Left kidney (tissue), 8 donors: ENCODE data around the gene IGF2BP3. TPM values are rescaled to one million over a fixed set of nuclear protein-coding genes. Genes with fewer than 3 reads are reported as not detected.
"Not testable (repeated sequence)": the region's sequence is repeated elsewhere in the genome, so short reads cannot be mapped to it uniquely, and the experiment has no call there.

Source experiments
- DNase-seq: peaks from one replicate; pipeline ENCODE4 v3.0.0-alpha.2; 2013
- long read RNA-seq, 8 donors: transcript quantifications; one replicate each; lab custom pipeline, GENCODE V29; 2026
- polyA plus RNA-seq: library from polyadenylated mRNA; unstranded; fragments of 120-200 nt; gene quantifications from one replicate; pipeline ENCODE4 v1.2.1, GENCODE V29; 2013; ENCODE audit not compliant: insufficient read length

The IGF2BP3 gene
- polyA plus RNA-seq = 82.9 TPM
- long read RNA-seq, donor 1, full-length matches to known transcripts = 5 of 5 reads
- long read RNA-seq, donor 1, partial matches to known transcripts = 0 of 5 reads
- long read RNA-seq, donor 1, other reads (novel, unspliced or antisense) = 0 of 5 reads
- long read RNA-seq, donor 2, full-length matches to known transcripts = 4 of 4 reads
- long read RNA-seq, donor 2, partial matches to known transcripts = 0 of 4 reads
- long read RNA-seq, donor 2, other reads (novel, unspliced or antisense) = 0 of 4 reads
- long read RNA-seq, donor 3, full-length matches to known transcripts = 8 of 8 reads
- long read RNA-seq, donor 3, partial matches to known transcripts = 0 of 8 reads
- long read RNA-seq, donor 3, other reads (novel, unspliced or antisense) = 0 of 8 reads
- long read RNA-seq, donor 4, partial matches to known transcripts = 58 of 59 reads
- long read RNA-seq, donor 4, other reads (novel, unspliced or antisense) = 0 of 59 reads
- long read RNA-seq, donor 5, full-length matches to known transcripts = 5 of 5 reads
- long read RNA-seq, donor 5, partial matches to known transcripts = 0 of 5 reads
- long read RNA-seq, donor 5, other reads (novel, unspliced or antisense) = 0 of 5 reads
- long read RNA-seq, donor 6, full-length matches to known transcripts = 7 of 120 reads
- long read RNA-seq, donor 6, partial matches to known transcripts = 113 of 120 reads
- long read RNA-seq, donor 6, other reads (novel, unspliced or antisense) = 0 of 120 reads
- long read RNA-seq, donor 7, full-length matches to known transcripts = 6 of 6 reads
- long read RNA-seq, donor 7, partial matches to known transcripts = 0 of 6 reads
- long read RNA-seq, donor 7, other reads (novel, unspliced or antisense) = 0 of 6 reads
- long read RNA-seq, donor 8, full-length matches to known transcripts = 5 of 5 reads
- long read RNA-seq, donor 8, partial matches to known transcripts = 0 of 5 reads
- long read RNA-seq, donor 8, other reads (novel, unspliced or antisense) = 0 of 5 reads

DNA sequence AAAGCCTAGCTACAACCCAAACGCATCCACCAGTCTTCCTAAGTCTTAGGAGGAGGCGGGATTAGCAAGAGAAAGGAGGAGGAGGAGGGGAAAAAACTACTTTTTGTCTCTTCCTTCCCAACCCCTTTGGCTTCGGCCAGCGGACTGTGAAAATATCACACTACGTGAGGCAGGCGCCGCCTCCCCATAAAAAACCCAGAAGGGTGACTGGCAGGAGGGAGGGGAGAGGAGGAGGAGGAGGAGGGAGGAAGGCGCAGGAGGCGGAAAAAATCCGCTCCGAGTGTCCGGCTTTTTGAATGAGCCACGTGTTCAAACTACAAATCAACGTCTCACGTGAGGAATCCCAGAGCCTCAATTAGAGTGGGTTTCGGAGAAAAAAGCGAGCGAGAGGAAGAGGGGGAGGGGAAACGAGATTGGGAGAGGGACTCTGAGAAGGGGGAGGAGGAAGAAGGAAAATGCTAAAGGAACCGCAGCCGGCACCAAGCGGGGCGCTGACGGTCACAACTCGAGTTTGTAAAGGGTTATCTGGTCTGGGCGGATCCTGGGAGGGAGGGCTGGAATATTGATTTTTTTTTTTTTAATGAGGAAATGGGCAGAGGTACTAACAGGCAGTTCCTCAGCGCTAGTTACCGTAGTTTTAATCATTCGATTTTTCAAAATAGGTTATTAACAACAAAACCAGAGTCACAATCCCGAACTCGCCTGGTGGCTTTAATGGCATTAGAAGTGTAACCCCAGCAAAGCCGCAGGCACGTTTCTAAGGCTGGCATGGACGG, at the start of gene IGF2BP3:
IGF2BP3 (minus strand) TSS at position 162 of the 776 bp plus-strand sequence. CDS start 381 bp downstream, outside the sequence.
- peak; percentile 94 for DNase-seq

GRCh38 chr7:23514755-23515154, 44.5 kb upstream of the IGF2BP3 start:
- DNase-seq = no peak

DNA sequence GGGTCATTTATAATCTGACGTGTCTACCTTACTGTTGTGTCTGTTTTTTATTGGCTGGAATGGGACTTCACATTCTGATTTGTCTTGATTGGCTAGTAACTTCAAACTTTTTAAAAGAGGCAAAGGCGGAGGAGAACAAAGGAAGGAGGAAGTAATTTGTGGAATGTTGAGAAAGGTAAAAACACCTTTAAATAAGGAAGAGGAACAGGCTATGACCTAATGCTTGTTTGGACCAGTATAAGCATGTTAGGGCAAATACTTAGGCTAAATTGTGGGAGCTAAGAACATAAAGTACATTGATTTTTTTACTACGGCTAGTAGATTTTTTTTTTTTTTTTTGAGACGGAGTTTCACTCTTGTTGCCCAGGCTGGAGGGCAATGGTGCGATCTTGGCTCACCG, 43.5 kb upstream of the IGF2BP3 start:
- not testable (repeated sequence) for DNase-seq

- no peak for DNase-seq
Measured at GRCh38 chr7:23494009-23494408, 23.7 kb upstream of the IGF2BP3 start.

DNA sequence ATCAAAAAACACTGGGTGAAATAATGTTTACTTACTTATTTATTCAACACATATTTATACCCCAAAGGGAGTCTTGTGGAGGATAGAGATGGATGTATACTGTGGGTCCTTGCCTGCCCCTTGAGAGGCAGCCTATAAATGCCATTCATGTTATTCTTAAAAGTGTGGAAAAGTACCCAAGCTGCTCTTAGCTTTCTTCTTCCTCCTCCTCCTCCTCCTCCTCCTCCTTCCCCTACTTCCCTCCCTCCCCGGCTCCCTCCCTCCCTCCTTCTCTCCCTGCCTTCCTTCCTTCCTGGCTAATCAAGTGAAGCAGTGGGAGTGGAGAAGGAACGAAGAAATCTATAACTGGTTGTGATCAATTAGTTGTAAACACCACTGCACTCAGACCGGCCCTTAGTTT, 21.2 kb upstream of the IGF2BP3 start:
- no peak for DNase-seq

DNA sequence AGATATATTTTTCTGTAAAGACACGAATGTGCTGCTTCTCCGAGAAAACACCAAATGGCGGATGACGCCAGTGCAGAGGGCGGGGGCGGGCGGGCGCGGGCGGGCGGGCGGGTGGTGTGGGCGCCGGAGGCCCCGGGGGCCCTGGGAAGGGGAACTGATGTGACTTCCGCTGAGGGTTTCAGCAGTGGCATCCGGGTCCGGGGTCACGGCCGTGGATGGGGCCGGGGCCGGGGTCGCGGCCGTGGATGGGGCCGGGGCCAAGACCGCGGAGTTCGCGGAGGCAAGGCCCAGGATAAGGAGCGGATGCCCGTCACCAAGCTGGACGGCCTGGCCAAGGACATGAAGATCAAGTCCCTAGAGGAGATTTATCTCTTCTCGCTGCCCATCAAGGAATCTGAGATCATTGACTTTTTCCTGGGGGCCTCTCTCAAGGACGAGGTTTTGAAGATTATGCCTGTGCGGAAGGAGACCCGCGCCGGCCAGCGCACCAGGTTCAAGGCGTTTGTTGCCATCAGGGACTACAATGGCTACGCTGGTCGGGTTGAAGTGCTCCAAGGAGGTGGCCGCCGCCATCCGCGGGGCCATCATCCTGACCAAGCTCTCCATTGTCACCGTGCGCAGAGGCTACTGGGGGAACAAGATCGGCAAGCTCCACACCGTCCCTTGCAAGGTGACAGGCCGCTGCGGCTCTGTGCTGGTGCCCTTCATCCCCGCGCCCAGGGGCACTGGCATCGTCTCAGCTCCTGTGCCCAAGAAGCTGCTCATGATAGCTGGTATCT, 20.3 kb upstream of the IGF2BP3 start:
- peak; percentile 64 for DNase-seq

DNA sequence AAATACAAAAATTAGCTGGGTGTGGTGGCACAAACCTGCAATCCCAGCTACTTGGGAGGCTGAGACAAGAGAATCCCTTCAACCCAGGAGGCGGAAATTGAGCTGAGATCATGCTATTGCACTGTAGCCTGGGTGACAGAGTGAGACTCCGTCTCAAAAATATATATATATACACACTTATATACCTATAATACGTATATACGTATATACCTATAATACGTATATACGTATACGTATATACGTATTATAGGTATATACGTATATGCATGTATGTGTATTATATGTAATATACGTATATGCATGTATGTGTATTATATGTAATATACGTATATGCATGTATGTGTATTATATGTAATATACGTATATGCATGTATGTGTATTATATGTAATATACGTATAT, 18.4 kb upstream of the IGF2BP3 start:
- not testable (repeated sequence) for DNase-seq

- DNase-seq = no peak
Measured at GRCh38 chr7:23487670-23488069, 17.4 kb upstream of the IGF2BP3 start.

DNA sequence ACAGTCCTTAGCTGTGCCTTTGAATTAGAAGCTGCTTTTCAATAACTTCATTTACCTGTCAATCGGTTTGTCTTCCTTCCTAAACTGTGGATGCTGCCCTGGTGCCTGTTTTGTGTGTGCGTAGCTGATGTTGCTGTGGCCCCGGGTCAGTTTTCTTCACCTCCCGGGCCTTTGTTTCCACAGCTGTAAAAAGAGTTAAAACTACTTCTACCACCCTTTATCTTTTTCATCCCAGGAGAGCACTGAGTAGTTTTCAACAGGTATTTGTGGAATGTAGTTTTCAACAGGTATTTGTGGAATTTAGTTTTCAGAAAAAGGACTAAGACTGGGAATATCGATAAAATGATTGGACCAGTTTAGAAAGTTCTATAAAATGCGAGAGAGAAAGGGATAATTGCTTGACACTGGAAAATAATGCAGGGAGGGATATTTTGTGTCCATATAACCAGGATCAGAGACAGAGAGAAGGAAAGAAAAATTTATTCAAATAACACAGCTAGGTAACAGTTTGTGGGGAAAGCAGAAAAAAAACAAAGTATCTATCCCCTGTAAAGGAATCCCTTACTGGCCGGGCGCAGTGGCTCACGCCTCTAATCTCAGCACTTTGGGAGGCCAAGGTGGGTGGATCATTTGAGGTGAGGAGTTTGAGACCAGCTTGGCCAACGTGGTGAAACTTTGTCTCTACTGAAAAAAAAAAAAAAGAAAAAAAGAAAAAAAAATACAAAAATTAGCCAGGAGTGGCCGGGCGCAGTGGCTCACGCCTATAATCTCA, 15.9 kb upstream of the IGF2BP3 start:
- DNase-seq = no peak

GRCh38 chr7:23482686-23483085, 12.4 kb upstream of the IGF2BP3 start:
- DNase-seq = no peak

- no peak for DNase-seq
Measured at GRCh38 chr7:23477962-23478866, 7.9 kb upstream of the IGF2BP3 start.

- no peak for DNase-seq
Measured at GRCh38 chr7:23477157-23477499, 6.8 kb upstream of the IGF2BP3 start.

- DNase-seq = no peak
Measured at GRCh38 chr7:23476286-23477156, 6.2 kb upstream of the IGF2BP3 start.

GRCh38 chr7:23475576-23475839, 5.2 kb upstream of the IGF2BP3 start:
- DNase-seq = no peak

GRCh38 chr7:23474829-23475575, 4.7 kb upstream of the IGF2BP3 start:
- no peak for DNase-seq

DNA sequence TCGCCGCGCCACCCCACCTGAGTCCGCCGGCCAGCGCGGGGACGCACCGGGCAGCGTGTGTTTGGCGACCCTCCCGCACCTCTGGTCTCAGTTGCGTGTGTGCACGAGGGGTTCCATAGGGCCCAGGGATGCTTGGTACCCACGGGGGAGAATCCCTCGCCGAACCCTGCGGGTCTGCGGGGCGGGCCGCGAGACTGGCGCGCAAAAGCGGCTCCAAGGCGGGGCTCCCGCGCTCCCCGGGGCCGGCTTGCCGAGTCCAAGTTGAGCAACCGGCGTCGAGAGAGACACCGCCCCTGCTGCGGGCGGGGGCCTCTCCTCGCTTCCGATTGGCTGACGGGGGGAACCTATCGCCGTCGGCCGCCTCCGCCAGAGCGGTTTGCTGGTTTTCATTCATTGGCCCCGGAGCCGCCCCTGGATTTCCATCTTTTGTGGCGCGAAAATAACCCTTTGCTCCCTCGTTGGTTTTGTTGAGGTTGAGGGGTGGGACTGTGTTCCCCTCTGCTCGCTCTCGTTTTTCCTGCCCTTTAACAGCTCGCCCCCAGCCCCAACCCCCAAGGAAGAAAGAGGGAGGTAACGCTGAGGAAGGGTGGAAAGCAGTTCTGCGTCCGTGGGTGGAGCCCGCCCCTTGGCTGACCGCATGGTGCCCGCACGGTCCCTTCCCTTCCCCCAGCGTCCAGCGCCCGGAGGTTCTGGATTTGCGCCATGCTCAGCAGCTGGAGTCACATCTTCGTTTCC, 4.0 kb upstream of the IGF2BP3 start:
- peak; percentile 95 for DNase-seq

DNA sequence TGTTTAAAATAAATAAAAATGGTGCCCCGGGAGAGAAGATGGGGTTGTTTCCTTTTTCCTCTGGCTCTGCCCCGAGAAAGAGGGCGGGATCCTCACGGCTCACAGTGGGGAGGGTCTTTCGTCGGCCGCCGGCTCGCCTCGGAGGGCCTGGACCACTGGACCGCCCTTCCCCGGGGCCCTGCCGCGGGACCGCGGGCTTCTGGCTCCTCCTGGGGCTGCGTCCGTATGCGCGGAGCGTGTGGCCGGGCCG, 3.5 kb upstream of the IGF2BP3 start:
- no peak for DNase-seq
